Neural crest cell (in vitro differentiated cells): ENCODE results near the gene RRP1. TPM values are rescaled to one million over a fixed set of nuclear protein-coding genes. Genes with fewer than 3 reads are reported as not detected.
A peak's percentile ranks its signal among the peaks of the same experiment; 100 is the strongest.
"Not testable (repeated sequence)": the region's sequence is repeated elsewhere in the genome, so short reads cannot be mapped to it uniquely, and the experiment has no call there.

Experiments used
- DNase-seq: peaks from one replicate; pipeline ENCODE4 v3.0.0; 2021; ENCODE audit warnings: low read depth, mixed read lengths, low spot score
- H3K27ac Mint-ChIP-seq: one replicate; pipeline ENCODE4 v1.8.0; 2021; ENCODE audit warnings: mild to moderate bottlenecking, mixed read lengths; ENCODE audit not compliant: unreplicated experiment
- H3K27me3 Mint-ChIP-seq: 2 replicates; pipeline ENCODE4 v1.8.0; 2021; ENCODE audit warnings: low read depth, mild to moderate bottlenecking, mixed read lengths
- H3K36me3 Mint-ChIP-seq: 2 replicates; pipeline ENCODE4 v1.8.0; 2021; ENCODE audit warnings: low read depth, mild to moderate bottlenecking, mixed read lengths
- H3K4me1 Mint-ChIP-seq: 2 replicates; pipeline ENCODE4 v1.8.0; 2021; ENCODE audit warnings: mixed read lengths
- H3K4me3 Mint-ChIP-seq: one replicate; pipeline ENCODE4 v1.8.0; 2021; ENCODE audit warnings: mild to moderate bottlenecking, mixed read lengths
- H3K9me3 Mint-ChIP-seq: 2 replicates; pipeline ENCODE4 v1.8.0; 2021; ENCODE audit warnings: mixed read lengths
- total RNA-seq: library from RNA; stranded (reverse); gene quantifications from 2 replicates; pipeline ENCODE4 v1.2.1, GENCODE V29; 2021
- TF ChIP-seq, protein P1 (sequence below): fragments of 200-600 bp; sonication (generic); conservative IDR thresholded peaks from 2 replicates; pipeline ENCODE4 v1.5.0; 2021; ENCODE audit warnings: antibody characterized with exemption, mild to moderate bottlenecking

Gene RRP1
- total RNA-seq, 1 donor from 2014 or later = 49.0 TPM

DNA sequence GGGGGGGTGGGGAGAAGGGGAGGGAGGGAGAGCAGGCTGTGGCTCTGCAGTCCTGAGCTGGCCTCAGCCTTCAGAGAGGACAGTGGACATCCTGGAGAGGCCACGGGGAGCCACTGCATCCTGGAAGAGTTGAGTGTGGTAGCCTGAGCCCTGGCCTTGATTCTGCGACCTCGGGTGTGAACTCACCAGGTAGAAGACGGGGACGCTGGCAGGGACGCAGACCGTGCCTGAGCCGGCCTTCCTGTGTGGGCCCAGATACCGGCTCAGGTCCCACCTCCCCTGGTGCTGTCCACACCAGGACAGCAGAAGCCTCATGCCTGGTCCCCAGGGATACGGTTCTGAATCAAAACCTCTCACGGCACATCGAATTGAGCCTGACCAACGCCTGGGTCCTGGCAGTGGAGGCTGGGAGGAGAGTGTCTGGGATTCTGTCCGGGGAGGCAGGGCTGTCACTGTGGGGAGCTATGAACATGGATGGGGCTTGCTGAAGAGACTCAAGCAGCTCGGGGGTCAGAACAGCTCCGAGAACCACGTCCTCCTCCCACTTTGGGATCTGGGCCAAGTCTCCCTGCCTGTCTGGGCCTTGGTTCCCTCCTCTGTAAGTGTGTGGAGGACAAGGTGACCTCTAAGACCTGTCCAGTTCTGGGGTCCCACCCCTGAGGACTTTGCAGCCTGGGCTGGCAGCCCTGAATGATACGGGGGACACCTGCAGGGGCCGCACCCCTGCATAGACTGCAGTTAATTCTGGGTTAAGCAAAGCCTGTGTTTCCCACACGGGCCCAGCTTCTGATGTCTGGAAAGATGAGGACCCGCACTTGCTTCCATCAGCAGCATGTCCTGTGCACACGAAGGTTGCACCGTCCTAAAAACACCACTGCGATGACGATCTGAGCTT lies 30.4 kb downstream of the RRP1 start:
- Mint-ChIP-seq H3K27me3 (no peaks in the 10 kb centered on the region), H3K9me3 (no peaks in the 10 kb centered on the region), H3K36me3 (no peaks in the 10 kb centered on the region), H3K4me3 (no peak overlapping the region), H3K4me1 (peaks cover 8% of the 10 kb centered on the region), H3K27ac (no peak overlapping the region)
- DNase-seq = no peak
- TF ChIP-seq, protein P1, sequence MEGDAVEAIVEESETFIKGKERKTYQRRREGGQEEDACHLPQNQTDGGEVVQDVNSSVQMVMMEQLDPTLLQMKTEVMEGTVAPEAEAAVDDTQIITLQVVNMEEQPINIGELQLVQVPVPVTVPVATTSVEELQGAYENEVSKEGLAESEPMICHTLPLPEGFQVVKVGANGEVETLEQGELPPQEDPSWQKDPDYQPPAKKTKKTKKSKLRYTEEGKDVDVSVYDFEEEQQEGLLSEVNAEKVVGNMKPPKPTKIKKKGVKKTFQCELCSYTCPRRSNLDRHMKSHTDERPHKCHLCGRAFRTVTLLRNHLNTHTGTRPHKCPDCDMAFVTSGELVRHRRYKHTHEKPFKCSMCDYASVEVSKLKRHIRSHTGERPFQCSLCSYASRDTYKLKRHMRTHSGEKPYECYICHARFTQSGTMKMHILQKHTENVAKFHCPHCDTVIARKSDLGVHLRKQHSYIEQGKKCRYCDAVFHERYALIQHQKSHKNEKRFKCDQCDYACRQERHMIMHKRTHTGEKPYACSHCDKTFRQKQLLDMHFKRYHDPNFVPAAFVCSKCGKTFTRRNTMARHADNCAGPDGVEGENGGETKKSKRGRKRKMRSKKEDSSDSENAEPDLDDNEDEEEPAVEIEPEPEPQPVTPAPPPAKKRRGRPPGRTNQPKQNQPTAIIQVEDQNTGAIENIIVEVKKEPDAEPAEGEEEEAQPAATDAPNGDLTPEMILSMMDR = no peak

GRCh38 chr21:43820466-43820865 lies 31.1 kb downstream of the RRP1 start:
- TF ChIP-seq, protein P1 = no peak
- H3K27me3 Mint-ChIP-seq = no peaks in the 10 kb centered on the region
- no peaks in the 10 kb centered on the region for H3K9me3 Mint-ChIP-seq
- H3K4me3 Mint-ChIP-seq = no peak overlapping the region
- H3K27ac Mint-ChIP-seq = peak overlapping the region; percentile 75
- H3K36me3 Mint-ChIP-seq = no peaks in the 10 kb centered on the region
- DNase-seq = no peak
- H3K4me1 Mint-ChIP-seq = peaks cover 8% of the 10 kb centered on the region

- H3K27ac Mint-ChIP-seq, DNase-seq, H3K4me3 Mint-ChIP-seq, H3K27me3 Mint-ChIP-seq, H3K9me3 Mint-ChIP-seq, H3K4me1 Mint-ChIP-seq, H3K36me3 Mint-ChIP-seq: not testable (repeated sequence)
Observed at GRCh38 chr21:43822166-43822565, 32.8 kb downstream of the RRP1 start.

- H3K4me3 Mint-ChIP-seq, H3K27me3 Mint-ChIP-seq, DNase-seq, H3K36me3 Mint-ChIP-seq, H3K27ac Mint-ChIP-seq, H3K4me1 Mint-ChIP-seq, H3K9me3 Mint-ChIP-seq: not testable (repeated sequence)
Observed at GRCh38 chr21:43822741-43823140, 33.4 kb downstream of the RRP1 start.

- TF ChIP-seq, protein P1 = no peak
- Mint-ChIP-seq H3K27me3 (no peaks in the 10 kb centered on the region), H3K36me3 (no peaks in the 10 kb centered on the region), H3K4me1 (no peaks in the 10 kb centered on the region), H3K27ac (no peak overlapping the region), H3K4me3 (no peak overlapping the region), H3K9me3 (no peaks in the 10 kb centered on the region)
- no peak for DNase-seq
Observed at GRCh38 chr21:43824333-43825241, 35.2 kb downstream of the RRP1 start.

GRCh38 chr21:43825242-43825935 lies 36.0 kb downstream of the RRP1 start:
- no peak overlapping the region for H3K4me3 Mint-ChIP-seq
- no peak for DNase-seq
- H3K4me1 Mint-ChIP-seq = no peaks in the 10 kb centered on the region
- H3K9me3 Mint-ChIP-seq = no peaks in the 10 kb centered on the region
- no peaks in the 10 kb centered on the region for H3K27me3 Mint-ChIP-seq
- TF ChIP-seq, protein P1 = no peak
- no peaks in the 10 kb centered on the region for H3K36me3 Mint-ChIP-seq
- H3K27ac Mint-ChIP-seq = no peak overlapping the region
